ENCODE results near the gene C9orf50. TPM values are rescaled to one million over a fixed set of nuclear protein-coding genes. Genes with fewer than 3 reads are reported as not detected.
A peak's percentile ranks its signal among the peaks of the same experiment; 100 is the strongest.

The C9orf50 gene
- total RNA-seq, 1 experiment from 2014 or later: not detected

DNA sequence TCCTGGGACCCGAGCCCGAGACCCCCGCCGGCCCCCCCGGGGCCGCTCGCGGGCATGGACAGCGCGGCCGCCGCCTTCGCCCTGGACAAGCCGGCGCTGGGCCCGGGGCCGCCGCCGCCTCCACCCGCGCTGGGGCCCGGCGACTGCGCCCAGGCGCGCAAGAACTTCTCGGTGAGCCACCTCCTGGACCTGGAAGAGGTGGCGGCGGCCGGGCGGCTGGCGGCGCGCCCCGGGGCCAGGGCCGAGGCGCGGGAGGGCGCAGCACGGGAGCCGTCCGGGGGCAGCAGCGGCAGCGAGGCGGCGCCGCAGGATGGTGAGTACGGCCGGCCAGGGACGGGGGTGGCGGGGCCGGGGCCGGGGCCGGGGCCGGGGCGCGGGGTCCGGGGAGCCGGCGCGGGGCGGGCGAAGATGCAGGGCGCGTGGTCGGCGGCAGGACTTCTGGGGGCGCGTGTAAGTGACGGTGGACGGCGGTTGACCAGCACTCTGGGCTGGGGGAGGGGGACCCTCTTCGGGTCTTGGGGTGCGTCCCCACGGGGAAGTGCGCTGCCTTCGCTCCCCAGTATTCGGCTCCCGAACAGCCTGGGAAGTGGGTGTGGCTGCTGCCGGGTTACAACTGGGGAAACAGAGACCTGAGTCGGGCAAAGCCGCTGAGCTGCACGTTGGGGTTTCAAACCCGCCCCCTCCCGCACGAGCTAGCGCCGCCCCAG, 45.1 kb upstream of the C9orf50 start:
- Histone ChIP-seq H4K8ac (replicated peaks; ENCODE audit: insufficient read length, low read depth, low read length) (no peak overlapping the region), H3K23me2 (ENCODE audit: insufficient read length, low read depth, low read length, poor library complexity, severe bottlenecking) (peaks cover 3% of the 10 kb centered on the region), H2AFZ (ENCODE audit: low read length) (no peak overlapping the region), H3T11ph (ENCODE audit: low read length) (no peak overlapping the region), H4K20me1 (ENCODE audit: control insufficient read depth, insufficient read depth, insufficient read length) (no peaks in the 10 kb centered on the region), H3K9ac (ENCODE audit: extremely low read depth, insufficient read length, low read length) (no peak overlapping the region), H3K23ac (ENCODE audit: insufficient read length, low read depth, low read length) (no peak overlapping the region), H2BK5ac (ENCODE audit: insufficient read length, low read length) (no peak overlapping the region), H3K27me3 (ENCODE audit: insufficient read depth, low read length) (no peaks in the 10 kb centered on the region; the same call in 1 of the 2 replicates), H3K79me1 (ENCODE audit: insufficient read depth, low read depth, low read length, poor library complexity, severe bottlenecking) (no peaks in the 10 kb centered on the region), H2BK12ac (ENCODE audit: insufficient read length, low read depth, low read length) (no peak overlapping the region), H3K4ac (ENCODE audit: low read depth, low read length) (no peak overlapping the region), H3K14ac (ENCODE audit: insufficient read depth, low read length) (no peak overlapping the region), H3K79me2 (ENCODE audit: insufficient read depth, low read length) (no peaks in the 10 kb centered on the region), H4K91ac (ENCODE audit: insufficient read length, low read depth, low read length) (no peak overlapping the region), H3K4me1 (ENCODE audit: insufficient read depth, low read length) (no peaks in the 10 kb centered on the region; the same call in 1 of the 2 replicates), H3K27ac (ENCODE audit: insufficient read length, low read depth, low read length) (no peak overlapping the region), H3K4me2 (ENCODE audit: insufficient read depth, insufficient read length, low read length) (peak overlapping the region; percentile 51), H2AK5ac (ENCODE audit: insufficient read length, low read length) (no peak overlapping the region), H2BK20ac (ENCODE audit: low read depth, low read length, poor library complexity, severe bottlenecking) (no peak overlapping the region), H3K18ac (ENCODE audit: insufficient read length, low read depth, low read length) (no peak overlapping the region), H4K5ac (ENCODE audit: insufficient read length, low read depth, low read length) (no peak overlapping the region), H2BK15ac (ENCODE audit: low read depth, low read length) (no peak overlapping the region), H2BK120ac (ENCODE audit: low read depth, low read length, poor library complexity, severe bottlenecking) (no peak overlapping the region), H3K56ac (ENCODE audit: insufficient read length, low read depth, low read length) (no peak overlapping the region), H3K9me3 (ENCODE audit: control insufficient read depth, low read depth, low read length) (no peaks in the 10 kb centered on the region)
- peaks cover 18 to 23% of the 10 kb centered on the region in 2 experiments for H3K4me1 Mint-ChIP-seq
- H3K4me3 Mint-ChIP-seq: peak overlapping the region; percentile 60 to 77; a peak in 4 of 5 replicates
- H3K27me3 Mint-ChIP-seq (ENCODE audit: low read depth): peaks cover 56% of the 10 kb centered on the region
- H3K9me3 Mint-ChIP-seq: peaks cover 0 to 3% of the 10 kb centered on the region in 2 experiments; a peak in 3 of 5 replicates
- TF ChIP-seq, protein P1, sequence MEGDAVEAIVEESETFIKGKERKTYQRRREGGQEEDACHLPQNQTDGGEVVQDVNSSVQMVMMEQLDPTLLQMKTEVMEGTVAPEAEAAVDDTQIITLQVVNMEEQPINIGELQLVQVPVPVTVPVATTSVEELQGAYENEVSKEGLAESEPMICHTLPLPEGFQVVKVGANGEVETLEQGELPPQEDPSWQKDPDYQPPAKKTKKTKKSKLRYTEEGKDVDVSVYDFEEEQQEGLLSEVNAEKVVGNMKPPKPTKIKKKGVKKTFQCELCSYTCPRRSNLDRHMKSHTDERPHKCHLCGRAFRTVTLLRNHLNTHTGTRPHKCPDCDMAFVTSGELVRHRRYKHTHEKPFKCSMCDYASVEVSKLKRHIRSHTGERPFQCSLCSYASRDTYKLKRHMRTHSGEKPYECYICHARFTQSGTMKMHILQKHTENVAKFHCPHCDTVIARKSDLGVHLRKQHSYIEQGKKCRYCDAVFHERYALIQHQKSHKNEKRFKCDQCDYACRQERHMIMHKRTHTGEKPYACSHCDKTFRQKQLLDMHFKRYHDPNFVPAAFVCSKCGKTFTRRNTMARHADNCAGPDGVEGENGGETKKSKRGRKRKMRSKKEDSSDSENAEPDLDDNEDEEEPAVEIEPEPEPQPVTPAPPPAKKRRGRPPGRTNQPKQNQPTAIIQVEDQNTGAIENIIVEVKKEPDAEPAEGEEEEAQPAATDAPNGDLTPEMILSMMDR (conservative IDR thresholded peaks at IDR 0.05): no peak
- DNase-seq: no peak
- no CpG with 5 or more reads among the region's 88 CpGs for WGBS (ENCODE audit: extremely low coverage, insufficient read length, low lambda C conversion rate)
- no peaks in the 10 kb centered on the region; a peak in 1 of 7 replicates for H3K36me3 Mint-ChIP-seq (ENCODE audit: insufficient read depth in 1 of 3, low read depth in 3 of 3)
- no peak overlapping the region for H3K27ac Mint-ChIP-seq

All from H9 (cell line).